Astrocyte (in vitro differentiated cells and primary cell): Measurements from ENCODE around the gene ZNF444. TPM values are rescaled to one million over a fixed set of nuclear protein-coding genes. Genes with fewer than 3 reads are reported as not detected.

Experiments used
- DNase-seq: peaks from one replicate; pipeline ENCODE4 v3.0.0-alpha.2; 2010; ENCODE audit warnings: low read depth
- FAIRE-seq: peaks from 2 replicates; lab custom pipeline; 2011; peaks lifted over from hg19 to GRCh38; lab: Jason Lieb, UNC
- H2AFZ ChIP-seq: 2 replicates; pipeline ENCODE4 v1.6.0; 2012; ENCODE audit warnings: low read depth, low read length, inconsistent platforms
- H3K27ac ChIP-seq: 2 replicates; pipeline ENCODE4 v1.5.1; 2011; ENCODE audit warnings: low read depth, low read length, inconsistent platforms
- H3K27me3 ChIP-seq: 2 replicates; pipeline ENCODE4 v1.6.0; 2011; ENCODE audit warnings: low read length, inconsistent platforms; ENCODE audit not compliant: insufficient read depth
- H3K36me3 ChIP-seq: 2 replicates; pipeline ENCODE4 v1.5.1; 2011; ENCODE audit warnings: low read length, inconsistent platforms; ENCODE audit not compliant: insufficient read depth
- H3K4me1 ChIP-seq: 2 replicates; pipeline ENCODE4 v1.5.1; 2011; ENCODE audit warnings: low read length, inconsistent platforms; ENCODE audit not compliant: insufficient read depth
- H3K4me2 ChIP-seq: 2 replicates; pipeline ENCODE4 v1.6.0; 2012; ENCODE audit warnings: low read length, inconsistent platforms
- H3K4me3 ChIP-seq: 2 replicates; pipeline ENCODE4 v1.5.1; 2011; ENCODE audit warnings: low read depth, mild to moderate bottlenecking, low read length, inconsistent platforms; ENCODE audit not compliant: insufficient read depth
- H3K79me2 ChIP-seq: 2 replicates; pipeline ENCODE4 v1.6.0; 2012; ENCODE audit warnings: mild to moderate bottlenecking, low read length, inconsistent platforms; ENCODE audit not compliant: insufficient read depth
- H3K9ac ChIP-seq: 2 replicates; pipeline ENCODE4 v1.6.0; 2012; ENCODE audit warnings: mild to moderate bottlenecking, low read length, inconsistent platforms
- H3K9me3 ChIP-seq: 2 replicates; pipeline ENCODE4 v1.5.1; 2012; ENCODE audit warnings: low read depth, mild to moderate bottlenecking, low read length, inconsistent platforms; ENCODE audit not compliant: insufficient read depth
- H4K20me1 ChIP-seq: 2 replicates; pipeline ENCODE4 v1.6.0; 2012; ENCODE audit warnings: low read length, inconsistent platforms; ENCODE audit not compliant: insufficient read depth
- H3K27ac Mint-ChIP-seq: one replicate; pipeline ENCODE4 v1.8.0; 2021; ENCODE audit warnings: mild to moderate bottlenecking, mixed read lengths; ENCODE audit not compliant: unreplicated experiment
- H3K27me3 Mint-ChIP-seq: one replicate; pipeline ENCODE4 v1.8.0; 2021; ENCODE audit warnings: low read depth, mixed read lengths; ENCODE audit not compliant: unreplicated experiment
- H3K36me3 Mint-ChIP-seq: one replicate; pipeline ENCODE4 v1.8.0; 2021; ENCODE audit warnings: low read depth, mixed read lengths; ENCODE audit not compliant: unreplicated experiment
- H3K4me1 Mint-ChIP-seq: one replicate; pipeline ENCODE4 v1.8.0; 2021; ENCODE audit warnings: low read depth, mixed read lengths; ENCODE audit not compliant: unreplicated experiment
- H3K4me3 Mint-ChIP-seq: one replicate; pipeline ENCODE4 v1.8.0; 2021; ENCODE audit warnings: mild to moderate bottlenecking, moderate library complexity, mixed read lengths; ENCODE audit not compliant: unreplicated experiment
- H3K9me3 Mint-ChIP-seq: one replicate; pipeline ENCODE4 v1.8.0; 2021; ENCODE audit warnings: mild to moderate bottlenecking, mixed read lengths; ENCODE audit not compliant: unreplicated experiment
- CTCF ChIP-seq: IDR thresholded peaks from 2 replicates; pipeline ENCODE4 v1.5.1; 2011; ENCODE audit warnings: low read depth, mild to moderate bottlenecking, inconsistent platforms, low read length, moderate library complexity; ENCODE audit not compliant: insufficient read depth
- EZH2 ChIP-seq: IDR thresholded peaks from 2 replicates; pipeline ENCODE4 v1.6.1; 2012; ENCODE audit warnings: mild to moderate bottlenecking, low read length, inconsistent platforms; ENCODE audit not compliant: insufficient read depth
- total RNA-seq: library from RNA; stranded (reverse); gene quantifications from 2 replicates; pipeline ENCODE4 v1.2.1, GENCODE V29; 2021

Gene ZNF444
- total RNA-seq, 1 donor from 2014 or later: 34.7 TPM

GRCh38 chr19:56130006-56130405 is 11.1 kb upstream of the ZNF444 start:
- DNase-seq: no peak
- H3K4me2 ChIP-seq: no peak overlapping the region
- no peak overlapping the region for H3K4me3 ChIP-seq
- H2AFZ ChIP-seq: no peak overlapping the region
- no peaks in the 10 kb centered on the region for H3K36me3 ChIP-seq
- Mint-ChIP-seq H3K4me3 (no peak overlapping the region), H3K4me1 (peaks cover 9% of the 10 kb centered on the region), H3K27ac (no peak overlapping the region), H3K9me3 (no peaks in the 10 kb centered on the region), H3K36me3 (no peaks in the 10 kb centered on the region), H3K27me3 (peaks cover 1% of the 10 kb centered on the region)
- no peak overlapping the region for H3K27ac ChIP-seq
- H3K4me1 ChIP-seq: peaks cover 7% of the 10 kb centered on the region
- no peaks in the 10 kb centered on the region for H3K27me3 ChIP-seq
- H3K9me3 ChIP-seq: no peaks in the 10 kb centered on the region
- TF ChIP-seq CTCF: no peak
- no peak for TF ChIP-seq EZH2
- no peaks in the 10 kb centered on the region for H3K79me2 ChIP-seq
- no peak for FAIRE-seq
- no peaks in the 10 kb centered on the region for H4K20me1 ChIP-seq
- H3K9ac ChIP-seq: no peak overlapping the region

GRCh38 chr19:56131651-56132050 is 9.4 kb upstream of the ZNF444 start:
- H3K79me2 ChIP-seq: no peaks in the 10 kb centered on the region
- DNase-seq (no peak), FAIRE-seq (no peak)
- no peaks in the 10 kb centered on the region for H3K9me3 Mint-ChIP-seq
- TF ChIP-seq CTCF: no peak
- no peak for TF ChIP-seq EZH2
- H3K27me3 ChIP-seq: no peaks in the 10 kb centered on the region
- H3K4me3 Mint-ChIP-seq: no peak overlapping the region
- no peaks in the 10 kb centered on the region for H4K20me1 ChIP-seq
- H3K36me3 Mint-ChIP-seq: no peaks in the 10 kb centered on the region
- H3K4me3 ChIP-seq: no peak overlapping the region
- H3K4me1 Mint-ChIP-seq: peaks cover 9% of the 10 kb centered on the region
- no peak overlapping the region for H3K27ac Mint-ChIP-seq
- no peaks in the 10 kb centered on the region for H3K27me3 Mint-ChIP-seq
- no peak overlapping the region for H3K27ac ChIP-seq
- H3K36me3 ChIP-seq: no peaks in the 10 kb centered on the region
- H3K4me2 ChIP-seq: no peak overlapping the region
- no peak overlapping the region for H2AFZ ChIP-seq
- no peak overlapping the region for H3K9ac ChIP-seq
- H3K4me1 ChIP-seq: peaks cover 7% of the 10 kb centered on the region
- no peaks in the 10 kb centered on the region for H3K9me3 ChIP-seq

- no peak for TF ChIP-seq CTCF
- no peak for TF ChIP-seq EZH2
- Histone ChIP-seq H3K36me3 (no peaks in the 10 kb centered on the region), H3K79me2 (no peaks in the 10 kb centered on the region), H3K9me3 (no peaks in the 10 kb centered on the region), H2AFZ (peak overlapping the region; percentile 60), H3K4me3 (no peak overlapping the region), H3K27me3 (no peaks in the 10 kb centered on the region), H4K20me1 (no peaks in the 10 kb centered on the region), H3K4me2 (peak overlapping the region; percentile 58), H3K27ac (no peak overlapping the region), H3K9ac (no peak overlapping the region), H3K4me1 (peaks cover 7% of the 10 kb centered on the region)
- peaks cover 9% of the 10 kb centered on the region for H3K4me1 Mint-ChIP-seq
- H3K9me3 Mint-ChIP-seq: no peaks in the 10 kb centered on the region
- FAIRE-seq (no peak), DNase-seq (peak; percentile 64)
- no peaks in the 10 kb centered on the region for H3K27me3 Mint-ChIP-seq
- H3K36me3 Mint-ChIP-seq: no peaks in the 10 kb centered on the region
- no peak overlapping the region for H3K4me3 Mint-ChIP-seq
- H3K27ac Mint-ChIP-seq: peak overlapping the region; percentile 54
Observed at GRCh38 chr19:56132316-56132822, 8.7 kb upstream of the ZNF444 start.
